IPS-11a (cell line): Measurements from ENCODE around the gene CMTM7.
A peak's percentile ranks its signal among the peaks of the same experiment; 100 is the strongest.

Source experiments
- H3K4me3 ChIP-seq: one replicate; pipeline ENCODE4 v1.5.1; 2013; ENCODE audit warnings: low read depth, low read length, control low read depth

CMTM7 gene

GRCh38 chr3:32482693-32483092 lies 91.0 kb downstream of the CMTM7 start:
- no peak overlapping the region for H3K4me3 ChIP-seq

GRCh38 chr3:32483772-32484171 lies 92.1 kb downstream of the CMTM7 start:
- H3K4me3 ChIP-seq = no peak overlapping the region

GRCh38 chr3:32484436-32484835 lies 92.8 kb downstream of the CMTM7 start:
- H3K4me3 ChIP-seq = no peak overlapping the region

DNA sequence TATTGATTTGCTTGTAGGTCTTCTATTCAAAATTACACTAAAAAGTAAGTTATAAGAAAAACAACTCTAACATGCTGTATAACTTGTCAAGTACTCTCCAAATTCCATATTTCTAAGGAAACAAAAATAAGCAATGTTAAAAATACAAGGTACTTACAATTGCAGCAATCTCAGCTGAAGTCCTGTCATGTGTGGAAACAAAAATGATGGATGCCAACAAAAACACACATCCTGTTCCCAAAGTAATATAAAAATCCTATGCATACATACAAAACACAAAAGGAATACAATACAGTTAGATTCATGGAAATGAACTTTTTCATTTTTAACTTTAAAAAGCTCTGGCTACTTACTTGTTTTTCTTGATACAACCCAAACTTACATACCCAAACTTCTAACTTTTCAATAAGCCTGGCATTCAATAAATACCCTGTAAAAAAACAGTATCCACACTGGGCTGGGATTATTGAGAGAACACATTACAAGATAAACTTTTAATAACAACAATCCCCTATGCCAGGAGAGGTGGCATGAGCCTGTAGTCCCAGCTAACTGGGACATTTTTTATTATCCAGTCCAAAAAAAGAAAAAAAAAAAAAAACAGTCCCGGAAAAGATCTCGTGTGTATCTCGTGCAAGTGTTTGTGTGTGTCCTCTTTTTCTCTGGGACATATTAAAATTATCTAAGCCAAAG lies 96.3 kb downstream of the CMTM7 start:
- no peak overlapping the region for H3K4me3 ChIP-seq

- H3K4me3 ChIP-seq = no peak overlapping the region
Observed at GRCh38 chr3:32488474-32489008, 96.9 kb downstream of the CMTM7 start.

DNA sequence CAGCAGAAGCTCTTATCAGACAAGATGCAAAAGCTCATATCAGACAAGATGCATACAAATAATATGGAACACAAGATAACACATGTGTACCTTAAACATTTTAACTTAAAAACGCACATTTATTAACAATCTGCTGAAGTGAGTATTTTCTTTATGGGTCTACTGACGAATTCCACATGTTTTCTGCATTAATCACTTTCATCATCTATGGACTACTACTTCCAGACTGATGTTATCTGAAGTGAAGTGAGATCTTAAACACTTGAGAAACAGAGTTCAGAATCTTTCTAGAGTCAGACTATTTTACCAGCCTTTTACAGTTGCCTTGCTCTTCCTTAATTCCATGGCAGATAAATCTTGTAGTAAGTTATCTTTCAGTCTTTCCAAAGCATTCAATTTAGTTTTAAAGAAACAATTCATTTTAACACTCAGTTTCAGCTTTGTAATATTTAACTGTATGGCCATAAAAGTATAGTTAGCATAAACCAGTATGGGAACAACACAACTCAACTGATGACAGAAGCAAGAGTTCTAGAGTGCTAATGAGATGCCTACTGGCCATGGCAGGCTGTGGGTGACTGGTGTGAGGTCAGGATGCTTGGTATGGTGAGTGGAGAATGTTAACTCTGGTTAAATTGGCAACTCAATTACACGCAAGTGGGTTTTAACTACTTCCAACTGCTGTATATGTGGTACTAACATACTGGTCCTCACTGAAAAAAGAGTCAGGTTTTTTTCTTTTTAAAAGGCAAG lies 101.2 kb downstream of the CMTM7 start:
- H3K4me3 ChIP-seq = no peak overlapping the region

- no peak overlapping the region for H3K4me3 ChIP-seq
Observed at GRCh38 chr3:32493437-32494414, 102.1 kb downstream of the CMTM7 start.

GRCh38 chr3:32495085-32495484 lies 103.4 kb downstream of the CMTM7 start:
- no peak overlapping the region for H3K4me3 ChIP-seq

GRCh38 chr3:32495609-32496008 lies 104.0 kb downstream of the CMTM7 start:
- H3K4me3 ChIP-seq = no peak overlapping the region

GRCh38 chr3:32498252-32498651 lies 106.6 kb downstream of the CMTM7 start:
- H3K4me3 ChIP-seq = no peak overlapping the region

GRCh38 chr3:32498992-32499391 lies 107.3 kb downstream of the CMTM7 start:
- H3K4me3 ChIP-seq = no peak overlapping the region

GRCh38 chr3:32499585-32499984 lies 107.9 kb downstream of the CMTM7 start:
- H3K4me3 ChIP-seq = no peak overlapping the region

DNA sequence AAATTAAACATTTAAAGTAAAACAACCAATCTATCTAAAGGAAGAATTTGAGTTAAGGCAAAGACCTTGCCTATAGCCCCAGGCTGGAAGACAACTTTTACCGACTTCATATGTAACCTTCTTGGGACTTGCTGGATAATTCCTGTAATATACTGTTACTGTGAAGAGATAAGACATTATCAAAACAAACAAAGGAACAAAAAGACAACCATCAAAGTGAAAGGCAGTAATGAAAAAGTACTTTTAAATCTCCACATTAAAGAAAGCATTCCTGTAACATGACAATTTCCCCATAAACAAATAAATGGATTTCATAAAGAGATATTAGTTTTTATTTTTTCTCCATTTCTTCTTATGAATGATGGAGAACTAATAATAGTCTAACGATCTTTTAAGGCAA lies 108.6 kb downstream of the CMTM7 start:
- no peak overlapping the region for H3K4me3 ChIP-seq

- H3K4me3 ChIP-seq = peak overlapping the region; percentile 85
Observed at GRCh38 chr3:32500880-32501782, 109.5 kb downstream of the CMTM7 start.

DNA sequence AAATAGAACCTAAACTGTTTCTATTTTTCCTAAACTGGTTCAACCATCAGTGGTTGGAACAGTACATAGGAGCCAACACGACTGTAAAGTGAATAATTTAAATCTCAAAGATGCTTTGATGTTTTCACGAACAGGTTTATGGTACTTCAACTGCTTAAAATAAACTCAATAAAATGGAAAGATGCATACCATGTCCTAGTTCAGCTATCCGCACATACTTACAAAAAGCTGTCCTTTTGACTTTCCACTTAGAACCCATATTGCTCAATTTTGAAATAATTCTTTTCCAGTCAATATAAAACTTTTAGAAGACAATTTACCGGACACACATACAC lies 110.1 kb downstream of the CMTM7 start:
- H3K4me3 ChIP-seq = peak overlapping the region; percentile 85

- H3K4me3 ChIP-seq = peak within 1 kb of the TSS; percentile 85
Observed at GRCh38 chr3:32502118-32502945, 110.7 kb downstream of the CMTM7 start, which contains the start of gene CMTM6. Gene CMTM6, minus strand, starts transcription at chr3:32502852. Its CDS starts 107 bp downstream, at chr3:32502745.

- no peak overlapping the region for H3K4me3 ChIP-seq
Observed at GRCh38 chr3:32502946-32503286, 111.3 kb downstream of the CMTM7 start.
